Spleen (tissue), 7 donors: ENCODE results near the gene ZC3H18.

Experiments
- POLR2AphosphoS5 ChIP-seq, 3 donors: sonication (generic); formaldehyde crosslinking; IDR thresholded peaks; one replicate each; pipeline ENCODE4 v1.5.1; 2017; ENCODE audit warnings: antibody characterized with exemption in 3 of 3
- TF ChIP-seq, protein P1 (sequence below), 11 experiments: fragments of 200-600 bp in 7 of 11; fragments of 450-650 bp in 4 of 11; sonication (generic) in 4 of 11; IDR thresholded peaks in 8 of 11; conservative IDR thresholded peaks in 3 of 11; 1 replicate in 7 of 11; 2 replicates in 4 of 11; pipeline versions ENCODE4 v1.4.0 to v1.8.0; 2016 to 2021; ENCODE audit warnings: antibody characterized with exemption in 11 of 11, inconsistent platforms in 4 of 11, mild to moderate bottlenecking in 1 of 11
- donor health status: DM: no; HTN: no; CAD: no; lungs with moderate emphysema.
- donor health status: DM: no; HTN: no; CAD: no.
- donor health status: DM: no; HTN: no; CAD: no.

GRCh38 chr16:88614818-88615580, 44.8 kb downstream of the ZC3H18 start:
- no peak for TF ChIP-seq POLR2AphosphoS5 (IDR thresholded peaks at IDR 0.05)
- TF ChIP-seq, protein P1, sequence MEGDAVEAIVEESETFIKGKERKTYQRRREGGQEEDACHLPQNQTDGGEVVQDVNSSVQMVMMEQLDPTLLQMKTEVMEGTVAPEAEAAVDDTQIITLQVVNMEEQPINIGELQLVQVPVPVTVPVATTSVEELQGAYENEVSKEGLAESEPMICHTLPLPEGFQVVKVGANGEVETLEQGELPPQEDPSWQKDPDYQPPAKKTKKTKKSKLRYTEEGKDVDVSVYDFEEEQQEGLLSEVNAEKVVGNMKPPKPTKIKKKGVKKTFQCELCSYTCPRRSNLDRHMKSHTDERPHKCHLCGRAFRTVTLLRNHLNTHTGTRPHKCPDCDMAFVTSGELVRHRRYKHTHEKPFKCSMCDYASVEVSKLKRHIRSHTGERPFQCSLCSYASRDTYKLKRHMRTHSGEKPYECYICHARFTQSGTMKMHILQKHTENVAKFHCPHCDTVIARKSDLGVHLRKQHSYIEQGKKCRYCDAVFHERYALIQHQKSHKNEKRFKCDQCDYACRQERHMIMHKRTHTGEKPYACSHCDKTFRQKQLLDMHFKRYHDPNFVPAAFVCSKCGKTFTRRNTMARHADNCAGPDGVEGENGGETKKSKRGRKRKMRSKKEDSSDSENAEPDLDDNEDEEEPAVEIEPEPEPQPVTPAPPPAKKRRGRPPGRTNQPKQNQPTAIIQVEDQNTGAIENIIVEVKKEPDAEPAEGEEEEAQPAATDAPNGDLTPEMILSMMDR (IDR thresholded peaks at IDR 0.05 in 8 of 11, conservative IDR thresholded peaks at IDR 0.05 in 3 of 11) = no peak
